COLO668 (cell line): ENCODE results near the gene ISY1.
A peak's percentile ranks its signal among the peaks of the same experiment; 100 is the strongest.
"Not testable (repeated sequence)": the region's sequence is repeated elsewhere in the genome, so short reads cannot be mapped to it uniquely, and the experiment has no call there.

Experiments
- DNase-seq: peaks from one replicate; lab custom pipeline; 2025; ENCODE audit not compliant: unreplicated experiment; lab: John Stamatoyannopoulos, UW

The ISY1 gene

DNA sequence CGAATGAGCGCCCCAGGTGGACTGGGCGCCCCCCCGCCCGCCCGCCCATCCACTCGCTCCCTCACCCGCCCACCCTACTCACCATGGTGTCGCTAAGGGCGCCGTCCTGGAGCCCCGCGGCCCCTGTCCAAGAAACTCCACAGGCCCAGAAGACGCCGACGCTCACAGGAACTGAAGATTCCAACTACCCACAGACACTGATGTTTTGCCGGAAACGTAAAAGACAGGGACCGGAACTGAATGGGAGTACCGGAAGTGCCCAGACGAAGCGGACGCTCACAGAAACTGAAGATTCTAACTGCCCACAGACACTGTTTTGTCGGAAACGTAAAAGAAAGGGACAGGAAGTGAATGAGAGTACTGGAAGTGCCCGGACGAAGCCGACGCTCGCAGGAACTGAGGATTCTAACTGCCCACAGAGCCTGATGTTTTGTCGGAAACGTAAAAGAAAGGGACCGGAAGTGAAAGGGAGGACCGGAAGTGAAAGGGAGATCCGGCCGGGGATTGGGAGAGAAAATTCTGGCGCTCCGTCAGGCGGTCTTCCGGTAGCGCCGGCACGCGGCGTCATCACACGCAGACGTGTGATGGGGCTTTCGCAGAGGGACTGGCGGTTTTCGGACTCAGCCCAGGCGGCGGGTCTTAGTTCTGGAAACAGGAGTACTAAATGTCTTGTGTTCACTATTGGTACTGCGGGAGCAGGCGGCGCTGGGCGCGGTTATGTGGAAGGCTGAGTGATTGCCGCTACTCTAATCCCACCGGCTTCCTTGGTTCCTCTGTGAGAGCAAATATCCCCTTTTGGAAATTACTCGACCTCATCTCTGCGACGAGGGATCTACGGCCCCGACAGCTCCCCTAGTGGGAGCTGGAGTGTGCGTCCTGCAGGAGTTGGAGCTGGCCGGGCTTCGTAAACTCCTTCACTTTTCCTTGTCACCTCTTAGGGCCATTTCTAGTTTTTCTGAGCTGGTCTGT is at the start of gene ISY1:
ISY1 (minus strand) TSS at position 173 of the 969 bp plus-strand sequence; CDS start at position 85, 88 bp downstream.
- peak; percentile 86 for DNase-seq

DNA sequence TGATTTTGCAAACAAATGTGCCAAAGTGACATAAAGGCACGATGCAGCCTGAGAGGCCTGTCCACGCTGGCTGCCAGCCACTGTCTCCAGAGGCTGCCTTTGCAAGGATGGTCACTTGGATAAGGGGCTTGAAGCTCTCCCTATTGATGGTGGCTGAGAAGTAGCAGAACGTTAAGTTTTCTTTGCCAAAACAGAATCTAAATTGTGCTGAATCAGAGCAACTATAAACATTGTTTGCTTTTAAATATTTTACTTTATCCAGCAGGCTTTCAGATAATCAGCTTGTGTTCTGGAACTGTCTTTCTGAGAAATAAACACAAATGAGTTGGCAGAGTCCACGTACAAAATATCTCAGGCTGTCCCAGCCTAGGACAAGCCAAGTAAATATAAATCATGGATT is 46.6 kb upstream of the ISY1 start:
- DNase-seq: no peak

DNA sequence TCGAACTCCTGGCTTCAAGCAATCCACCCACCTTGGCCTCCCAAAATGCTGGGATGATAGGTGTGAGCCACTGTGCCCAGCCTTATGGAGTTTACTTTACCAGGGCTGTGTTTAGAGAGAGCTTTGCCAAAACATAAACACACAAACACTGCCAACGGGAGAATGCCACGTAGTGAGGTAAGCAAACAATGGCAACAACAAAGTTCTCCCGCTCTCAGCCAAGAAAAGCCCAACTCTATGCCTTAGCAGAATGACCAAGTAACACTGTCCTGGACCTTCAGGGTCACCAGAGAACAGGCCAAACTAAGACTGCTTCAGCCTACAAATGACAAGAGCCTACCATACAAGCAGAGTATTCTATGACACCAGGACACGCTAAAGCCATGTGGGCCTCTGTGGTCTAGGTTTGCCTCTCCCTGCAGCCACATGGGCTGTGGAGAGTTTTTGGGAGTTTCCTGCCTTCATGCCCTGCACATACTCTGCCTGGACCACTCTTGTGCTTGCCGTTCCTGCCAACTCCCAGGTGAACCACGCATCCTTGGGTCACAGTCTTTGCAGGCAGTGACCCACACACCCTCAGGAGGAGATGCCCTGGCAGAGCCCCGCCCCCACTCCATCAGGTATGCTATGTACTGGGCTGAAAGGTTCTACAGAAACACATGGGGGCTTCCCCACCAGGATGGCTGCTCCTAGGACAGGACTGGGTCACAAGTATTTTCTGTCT is 44.4 kb upstream of the ISY1 start:
- no peak for DNase-seq

DNA sequence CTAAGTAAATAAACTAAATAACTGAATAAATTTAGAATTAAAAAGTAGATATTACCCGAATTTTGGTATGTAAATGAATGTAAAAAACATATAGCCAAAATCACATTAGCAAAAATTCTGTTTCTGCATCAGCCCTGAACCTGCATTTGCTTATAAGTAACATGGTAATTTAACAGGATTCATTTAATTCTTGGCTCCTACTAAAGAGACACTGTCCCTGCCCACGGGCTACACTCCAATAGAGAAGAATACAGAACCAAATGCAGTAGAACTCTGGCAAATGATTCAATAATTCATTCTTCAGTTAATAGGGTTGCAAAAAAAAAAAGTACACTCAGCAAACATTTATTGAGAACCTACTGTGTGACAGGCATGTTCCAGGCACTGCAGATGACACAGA is 43.6 kb upstream of the ISY1 start:
- DNase-seq: no peak

DNA sequence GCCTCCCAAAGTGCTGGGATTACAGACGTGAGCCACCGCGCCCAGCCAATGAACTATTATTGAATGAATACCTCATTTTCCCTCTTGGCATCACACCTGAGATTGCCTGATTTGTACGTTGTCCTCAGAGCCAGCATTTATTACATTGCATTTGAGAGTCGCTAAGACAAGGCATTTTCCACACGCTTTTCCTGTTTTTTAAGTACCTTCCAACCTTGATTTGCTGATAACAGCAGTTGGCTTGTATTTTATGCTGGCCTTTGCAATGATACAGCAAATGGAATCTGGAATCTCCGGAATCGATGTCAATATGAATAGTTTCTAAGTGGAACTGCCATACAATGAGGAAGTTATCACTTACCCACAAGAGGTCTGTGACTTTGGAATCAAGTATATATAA is 38.5 kb upstream of the ISY1 start:
- no peak for DNase-seq

DNA sequence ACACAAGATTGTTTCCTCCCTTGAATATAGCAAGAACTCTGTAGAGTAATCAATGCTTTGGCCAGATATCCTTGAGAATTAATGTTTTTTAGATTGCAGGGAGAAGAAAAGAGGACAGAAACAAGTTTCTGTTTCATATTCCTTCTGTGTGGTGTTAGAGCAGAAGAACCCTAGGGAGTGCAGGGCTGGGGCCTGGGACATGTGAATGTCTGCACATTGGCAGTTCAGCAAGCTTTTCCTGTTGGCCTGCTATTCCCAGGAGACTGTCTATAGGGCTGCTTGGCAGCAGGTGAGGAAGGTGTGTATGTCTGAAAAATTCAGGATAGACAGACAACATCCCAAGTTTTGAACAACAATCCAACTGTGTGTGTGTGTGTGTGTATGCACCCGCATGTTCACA is 36.5 kb upstream of the ISY1 start:
- no peak for DNase-seq

DNA sequence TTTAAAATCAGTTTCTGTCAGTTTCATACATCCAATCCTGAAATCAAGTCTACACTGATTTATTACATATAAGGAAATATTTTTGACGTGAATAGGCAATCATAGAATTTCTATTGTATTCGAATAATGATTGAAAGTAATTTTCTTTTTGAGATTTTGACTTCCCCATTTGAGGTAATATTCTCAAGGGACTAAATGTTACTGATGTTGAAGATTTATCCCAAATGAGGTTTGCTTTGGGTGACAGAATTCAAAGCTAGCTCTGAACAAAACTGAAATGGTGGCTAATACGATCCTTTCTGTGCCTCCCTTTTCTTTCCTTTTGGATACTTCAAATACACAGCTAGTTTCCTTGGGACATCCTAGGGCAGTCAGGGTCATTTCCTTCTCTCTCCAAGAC is 35.7 kb upstream of the ISY1 start:
- no peak for DNase-seq

DNA sequence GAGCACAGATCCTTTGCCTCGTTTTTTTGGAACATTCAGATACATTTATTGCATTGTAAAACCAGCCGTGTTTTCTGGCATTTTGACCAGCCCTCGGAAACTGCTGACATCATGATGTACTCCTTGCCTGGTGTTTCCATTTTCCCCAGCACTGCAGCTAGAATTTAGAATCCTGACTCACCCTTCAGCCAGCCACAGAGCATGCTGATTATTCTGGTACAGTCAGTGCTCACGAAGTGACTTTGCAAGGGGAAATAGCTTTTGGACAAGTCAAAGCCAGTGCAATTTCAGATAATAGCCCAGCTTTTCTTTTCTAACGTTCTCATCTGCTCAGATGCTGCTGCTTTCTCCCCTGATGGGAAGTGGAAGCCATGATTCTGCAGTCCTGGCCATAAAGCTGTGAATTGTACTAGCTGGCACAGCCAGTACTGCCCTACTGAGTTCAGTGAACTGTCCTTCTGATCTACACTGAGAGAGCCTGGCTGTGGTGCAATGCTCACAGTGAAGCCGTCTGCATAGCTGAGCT is 34.9 kb upstream of the ISY1 start:
- DNase-seq: no peak

DNA sequence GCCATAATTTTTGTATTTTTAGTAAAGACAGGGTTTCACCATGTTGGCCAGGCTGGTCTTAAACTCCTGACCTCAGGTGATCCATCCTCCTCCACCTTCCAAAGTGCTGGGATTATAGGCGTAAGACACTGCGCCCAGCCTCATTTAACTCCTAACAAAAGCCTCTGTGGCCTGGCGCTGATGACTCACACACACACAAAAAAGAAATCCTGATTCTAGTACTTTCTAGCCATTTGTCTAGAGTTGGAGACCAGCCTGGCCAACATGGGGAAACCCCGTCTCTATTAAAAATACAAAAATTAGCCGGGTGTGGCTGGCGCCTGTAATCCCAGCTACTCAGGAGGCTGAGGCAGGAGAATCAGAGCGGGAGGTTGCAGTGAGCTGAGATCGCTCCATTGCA is 28.9 kb upstream of the ISY1 start:
- not testable (repeated sequence) for DNase-seq

DNA sequence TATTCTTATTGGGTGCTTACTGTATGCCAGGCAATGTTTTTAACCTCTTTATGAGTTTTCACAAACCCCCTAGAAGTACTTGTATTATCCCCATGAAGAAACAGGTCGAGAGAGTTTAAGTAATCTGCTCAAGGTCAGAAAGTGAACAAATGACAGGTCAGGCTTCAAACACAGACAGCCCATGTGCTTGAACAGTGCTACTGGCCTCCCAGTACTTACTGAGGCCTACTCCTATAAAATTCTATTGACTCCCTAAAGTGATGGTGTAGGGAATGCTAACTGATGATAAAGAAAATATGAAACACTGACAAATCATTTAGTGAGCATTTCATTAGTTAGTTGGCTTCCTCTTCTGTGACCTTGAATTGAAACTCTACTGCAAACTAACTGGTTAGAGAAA is 27.0 kb upstream of the ISY1 start:
- no peak for DNase-seq

DNA sequence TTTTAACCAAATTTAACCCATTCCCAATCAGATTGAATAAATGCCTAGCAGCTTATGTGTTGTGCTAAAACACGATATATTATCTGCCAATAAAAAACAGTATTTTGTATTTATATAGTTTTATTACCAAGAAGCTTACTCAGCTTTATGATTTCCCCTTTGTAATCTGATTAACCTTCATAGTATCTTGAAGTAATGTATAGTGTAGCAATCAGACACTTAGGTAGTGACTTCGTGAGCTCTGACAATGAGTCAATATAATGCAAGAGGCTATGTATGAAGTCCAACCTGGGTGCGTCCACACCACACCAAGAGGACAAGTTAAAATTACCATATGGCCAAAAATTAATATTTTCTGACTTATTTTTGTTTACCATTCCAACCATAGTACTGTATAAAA is 24.9 kb upstream of the ISY1 start:
- DNase-seq: no peak

DNA sequence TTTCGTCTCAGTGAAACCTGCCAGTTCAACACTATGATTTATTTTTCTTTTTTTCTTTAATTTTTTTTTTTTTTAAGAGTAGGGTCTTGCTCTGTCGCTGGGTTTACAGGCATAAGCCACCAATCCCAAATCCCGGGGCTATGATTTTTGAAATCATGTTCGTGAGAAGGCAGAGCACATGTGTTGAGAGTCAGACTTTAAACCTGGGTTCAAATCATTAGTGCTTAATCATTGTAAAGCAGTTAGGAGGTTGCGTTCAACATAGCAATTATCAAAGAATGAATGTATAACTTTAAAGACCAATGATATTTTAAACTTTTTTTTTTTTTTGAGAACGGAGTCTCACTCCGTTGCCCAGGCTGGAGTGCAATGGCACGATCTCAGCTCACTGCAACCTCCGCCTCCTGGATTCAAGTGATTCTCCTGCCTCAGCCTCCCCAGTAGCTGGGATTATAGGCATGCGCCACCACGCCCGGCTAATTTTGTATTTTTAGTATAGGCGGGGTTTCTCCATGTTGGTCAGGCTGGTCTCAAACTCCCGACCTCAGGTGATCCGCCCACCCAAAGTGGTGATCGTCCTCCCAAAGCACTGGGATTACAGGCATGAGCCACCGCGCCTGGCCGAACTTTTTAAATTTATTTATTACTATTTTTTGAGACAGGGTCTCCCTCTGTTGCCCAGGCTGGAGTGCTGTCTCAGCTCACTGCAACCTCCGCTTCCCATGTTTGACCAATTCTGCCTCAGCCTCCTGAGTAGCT is 24.1 kb upstream of the ISY1 start:
- not testable (repeated sequence) for DNase-seq

DNA sequence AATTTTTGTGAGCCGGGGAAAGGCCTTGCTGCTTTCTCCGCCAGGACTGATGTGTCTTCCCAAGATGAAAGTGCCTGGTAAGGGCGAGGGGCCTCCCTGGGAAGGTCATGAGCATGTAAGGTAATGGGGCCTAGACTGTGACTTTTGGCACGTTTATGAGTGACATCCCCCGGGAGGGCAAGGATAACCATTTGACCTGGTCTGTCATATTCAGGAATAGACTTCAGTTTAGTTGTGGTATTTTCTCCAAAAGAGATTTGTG is 23.5 kb upstream of the ISY1 start:
- DNase-seq: peak; percentile 5

DNA sequence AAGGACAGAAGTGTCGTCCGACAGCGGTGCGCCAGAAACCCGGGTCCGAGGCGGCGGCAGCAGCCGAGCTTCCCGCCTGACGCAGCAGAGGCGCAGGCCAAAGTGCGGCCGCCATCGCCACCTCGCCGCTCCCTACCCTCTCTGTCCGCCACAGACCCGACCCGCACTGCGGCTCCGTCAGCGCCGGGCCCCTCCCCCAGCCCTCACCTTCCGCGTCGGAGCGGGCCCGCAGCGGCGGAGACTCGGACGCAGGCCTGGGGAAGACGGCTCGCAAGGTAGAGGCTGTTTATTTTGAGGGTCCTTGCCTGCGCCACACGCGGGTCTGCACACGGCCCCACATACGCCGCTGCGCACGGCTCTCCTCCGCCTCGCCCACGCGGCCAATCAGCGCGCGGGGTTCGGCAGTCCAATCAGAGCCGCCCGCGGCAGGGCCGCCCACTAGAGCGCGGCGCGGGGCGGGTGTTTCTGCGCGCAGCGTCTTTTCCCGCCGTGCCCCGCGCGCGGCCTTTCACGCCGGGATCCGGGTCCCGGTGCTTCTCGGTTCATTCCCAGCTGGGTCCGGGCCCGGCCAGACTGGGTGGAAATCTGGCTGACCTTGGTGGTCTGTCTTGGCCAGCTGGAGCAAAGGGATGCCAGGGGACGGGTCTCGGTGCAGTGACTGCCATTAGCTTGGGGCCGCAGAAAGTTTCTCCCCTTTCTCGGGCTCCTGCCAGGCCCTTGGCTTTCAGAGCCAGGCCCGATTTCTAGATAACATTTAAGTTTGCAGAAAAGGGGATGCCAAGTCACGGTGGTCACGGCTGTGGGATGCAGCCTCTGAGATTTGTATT is 22.9 kb upstream of the ISY1 start, which contains the start of gene CNBP:
CNBP (minus strand) TSS at position 328 of the 827 bp plus-strand sequence. CDS start 12,139 bp downstream, outside the sequence.
- peak; percentile 95 for DNase-seq

DNA sequence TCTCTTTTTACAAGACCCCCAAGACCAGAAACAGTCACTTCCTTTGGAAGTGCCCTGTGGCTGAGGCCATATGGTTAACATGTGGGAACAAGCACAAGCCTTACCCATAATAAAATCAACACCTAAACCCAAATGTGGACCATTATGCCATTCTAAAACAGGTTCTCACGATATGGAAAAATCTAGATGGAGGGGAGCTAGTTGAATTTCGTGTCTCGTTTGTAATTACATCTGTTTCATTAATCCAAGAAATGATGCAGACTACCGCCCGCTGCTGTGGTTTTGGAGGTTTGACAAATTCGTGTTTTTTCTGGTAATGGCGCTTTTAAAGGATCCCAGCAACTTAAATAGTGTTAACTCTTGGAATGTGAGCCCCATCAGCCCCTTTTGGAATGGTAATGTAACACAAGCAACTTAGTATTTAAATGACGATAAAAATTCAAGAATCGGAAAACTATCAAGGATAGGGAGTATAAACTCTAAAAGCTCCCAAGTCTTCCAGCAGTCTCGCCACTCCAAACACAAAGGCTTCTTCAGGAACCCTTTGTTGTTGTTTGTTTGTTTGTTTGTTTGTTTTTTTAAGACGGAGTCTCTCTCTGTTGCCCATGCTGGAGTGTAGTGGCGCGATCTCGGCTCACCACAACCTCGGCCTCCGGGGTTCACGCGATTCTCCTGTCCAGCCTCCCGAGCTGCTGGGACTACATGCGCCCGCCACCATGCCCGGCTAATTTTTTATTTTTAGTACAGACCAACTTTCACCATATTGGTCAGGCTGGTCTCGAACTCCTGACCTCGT is 21.7 kb upstream of the ISY1 start:
- DNase-seq: peak; percentile 31

DNA sequence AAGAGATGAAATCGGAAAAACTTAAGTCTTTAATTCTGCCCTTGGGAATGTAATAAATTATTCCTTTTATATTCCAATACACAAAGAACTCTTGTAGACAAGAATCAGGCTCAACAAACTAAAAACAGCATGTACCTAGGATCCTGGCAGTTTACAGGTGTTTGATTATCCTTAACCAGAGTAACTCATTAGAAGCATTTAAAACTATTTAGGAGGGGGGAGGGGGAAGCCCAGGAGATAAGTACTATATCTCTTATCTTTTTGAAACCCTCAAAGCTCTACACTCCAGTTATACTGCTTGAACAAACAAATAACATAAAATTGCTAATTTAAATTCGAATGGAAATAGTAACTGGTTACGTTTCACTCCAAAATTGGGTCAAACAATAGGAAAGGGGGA is 21.0 kb upstream of the ISY1 start:
- no peak for DNase-seq

DNA sequence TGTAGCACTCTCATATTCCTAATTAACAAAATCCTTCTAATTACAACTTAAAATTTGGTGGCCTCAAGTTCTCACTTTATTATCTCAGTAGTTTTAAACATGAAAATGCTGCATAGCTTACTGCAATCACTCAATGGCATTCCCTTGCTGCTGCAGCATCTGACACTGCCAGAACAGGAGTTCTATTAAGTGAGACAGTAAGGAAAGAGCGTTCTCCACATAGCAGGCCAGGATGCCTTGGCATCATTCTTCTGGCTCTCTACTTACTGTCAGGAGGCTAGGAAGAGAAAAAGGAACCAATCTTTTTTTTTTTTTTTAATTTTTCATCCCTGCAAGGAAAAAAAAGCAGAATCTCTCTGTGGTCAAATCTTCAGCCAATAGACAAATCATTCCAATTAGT is 19.6 kb upstream of the ISY1 start:
- no peak for DNase-seq

DNA sequence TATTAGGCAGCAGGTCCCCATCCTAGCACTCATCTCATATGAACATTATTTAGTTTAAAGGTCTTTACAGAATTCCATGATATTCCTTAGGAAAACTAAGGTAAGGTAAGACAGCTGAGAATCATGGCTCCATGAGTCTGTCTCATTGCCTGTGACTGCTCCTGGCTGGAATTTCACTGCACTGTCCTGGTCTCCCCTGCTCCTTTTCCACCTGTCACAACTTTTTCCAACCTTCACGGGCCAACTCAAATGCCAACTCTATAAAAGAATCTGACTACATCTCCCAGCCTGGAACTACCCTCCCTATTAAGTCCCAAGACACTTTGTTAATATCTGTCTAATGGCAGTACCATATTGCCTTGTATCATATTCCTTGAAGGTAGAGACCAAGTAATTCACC is 15.2 kb upstream of the ISY1 start:
- DNase-seq: no peak

DNA sequence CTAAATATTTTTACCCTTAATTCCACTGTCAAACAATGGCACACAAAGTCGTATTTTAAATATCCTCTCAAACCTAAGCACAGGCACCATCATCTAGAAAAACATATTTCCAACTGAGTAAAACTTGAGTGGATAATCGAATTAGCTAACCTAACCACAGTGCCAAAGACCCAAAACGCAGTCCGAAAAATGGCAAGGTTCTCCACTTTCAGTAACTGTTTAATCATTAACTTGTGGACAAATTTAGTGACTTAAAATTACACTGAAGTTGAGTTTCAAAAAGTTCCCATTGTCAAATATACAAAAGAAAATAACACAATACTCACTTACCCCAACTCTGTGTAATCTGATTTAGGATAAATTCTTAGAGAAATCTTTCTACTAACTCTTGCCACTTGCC is 12.9 kb upstream of the ISY1 start:
- no peak for DNase-seq

DNA sequence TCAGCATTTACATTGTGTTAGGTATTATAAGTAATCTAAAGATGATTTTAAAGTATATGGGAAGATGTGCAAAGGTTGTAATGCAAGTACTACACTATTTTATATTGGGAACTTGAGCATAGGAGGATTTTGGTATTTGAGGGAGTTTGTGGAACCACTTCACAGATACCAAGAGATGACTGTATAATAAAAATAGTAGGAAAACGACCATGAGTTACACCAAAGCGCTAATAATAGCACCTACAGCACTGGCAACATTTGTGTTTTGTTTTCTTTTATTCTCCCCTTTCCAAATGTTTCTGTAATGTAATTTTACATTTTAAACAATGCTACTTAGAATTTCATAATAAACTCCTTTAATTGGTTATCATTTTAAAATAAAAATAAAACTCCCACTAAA is 12.3 kb upstream of the ISY1 start:
- DNase-seq: no peak
